Esophagus mucosa (tissue), 1 donor: ENCODE measurements around the gene STARD4. TPM values are rescaled to one million over a fixed set of nuclear protein-coding genes. Genes with fewer than 3 reads are reported as not detected.
A peak's percentile ranks its signal among the peaks of the same experiment; 100 is the strongest.

ENCODE experiments used
- ATAC-seq: fragments of 200-7000 bp; cut with Tn5 transposase; one replicate; pipeline ENCODE4 v1.9.1; 2020
- total RNA-seq: library from RNA; stranded (reverse); gene quantifications from one replicate; pipeline ENCODE4 v1.2.4, GENCODE V29; 2023
- donor health status: DM: yes; HTN: yes; CAD: no.

STARD4 gene
- total RNA-seq: 18.4 TPM

- ATAC-seq: peak; percentile 99
Measured at GRCh38 chr5:111512375-111513130, at the start of gene STARD4. Gene STARD4, minus strand, starts transcription at chr5:111512535. Its CDS starts 5,102 bp downstream, at chr5:111507433.

- no peak for ATAC-seq
Measured at GRCh38 chr5:111559680-111560079, 47.3 kb upstream of the STARD4 start.

GRCh38 chr5:111557686-111558085, 45.4 kb upstream of the STARD4 start:
- no peak for ATAC-seq

GRCh38 chr5:111557111-111557510, 44.8 kb upstream of the STARD4 start:
- no peak for ATAC-seq

GRCh38 chr5:111556501-111556900, 44.2 kb upstream of the STARD4 start:
- ATAC-seq: no peak

GRCh38 chr5:111555760-111556159, 43.4 kb upstream of the STARD4 start:
- ATAC-seq: no peak

GRCh38 chr5:111553868-111554267, 41.5 kb upstream of the STARD4 start:
- ATAC-seq: no peak

- ATAC-seq: no peak
Measured at GRCh38 chr5:111552896-111553295, 40.6 kb upstream of the STARD4 start.

GRCh38 chr5:111552492-111552891, 40.2 kb upstream of the STARD4 start:
- no peak for ATAC-seq

- ATAC-seq: no peak
Measured at GRCh38 chr5:111551569-111552275, 39.4 kb upstream of the STARD4 start.

- ATAC-seq: no peak
Measured at GRCh38 chr5:111551161-111551560, 38.8 kb upstream of the STARD4 start.

GRCh38 chr5:111550282-111551020, 38.1 kb upstream of the STARD4 start:
- peak; percentile 96 for ATAC-seq

GRCh38 chr5:111548992-111549649, 36.8 kb upstream of the STARD4 start:
- ATAC-seq: no peak

GRCh38 chr5:111548348-111548950, 36.1 kb upstream of the STARD4 start:
- no peak for ATAC-seq

GRCh38 chr5:111545031-111545430, 32.7 kb upstream of the STARD4 start:
- peak; percentile 85 for ATAC-seq

- no peak for ATAC-seq
Measured at GRCh38 chr5:111537141-111538024, 25.0 kb upstream of the STARD4 start.

- ATAC-seq: no peak
Measured at GRCh38 chr5:111535879-111536549, 23.7 kb upstream of the STARD4 start.

GRCh38 chr5:111532886-111533582, 20.7 kb upstream of the STARD4 start:
- no peak for ATAC-seq

- peak; percentile 87 for ATAC-seq
Measured at GRCh38 chr5:111530298-111530740, 18.0 kb upstream of the STARD4 start.

GRCh38 chr5:111528056-111528455, 15.7 kb upstream of the STARD4 start:
- ATAC-seq: no peak
